SU-DHL-6 (cell line): ENCODE results near the gene AUH.

Experiments
- CTCF ChIP-seq: fragments of 200-600 bp; sonication (generic); IDR thresholded peaks from one replicate; pipeline ENCODE4 v1.5.1; 2017; ENCODE audit warnings: antibody characterized with exemption, mild to moderate bottlenecking, low read length, moderate library complexity; ENCODE audit not compliant: insufficient read depth, poor library complexity, severe bottlenecking
- EZH2phosphoT487 ChIP-seq: fragments of 200-600 bp; sonication (generic), shearing (Covaris generic); conservative IDR thresholded peaks from 2 replicates; pipeline ENCODE4 v1.6.1; 2018; ENCODE audit warnings: mild to moderate bottlenecking, antibody characterized with exemption, low read length, moderate library complexity, mixed read lengths

GRCh38 chr9:91332546-91333231 is 29.0 kb downstream of the AUH start:
- TF ChIP-seq CTCF (no peak), EZH2phosphoT487 (no peak)
